PC-3 (cell line): ENCODE results near the gene KIAA2012. TPM values are rescaled to one million over a fixed set of nuclear protein-coding genes. Genes with fewer than 3 reads are reported as not detected.

Source experiments
- ATAC-seq: fragments of 200-7000 bp; cut with Tn5 transposase; 2 replicates; pipeline ENCODE4 v1.9.1; 2020; ENCODE audit warnings: mild to moderate bottlenecking, moderate library complexity
- BruUV-seq: library from RNA; stranded (reverse); fragments of 400-500 nt; replicated peaks from 2 replicates; lab custom pipeline; 2021; lab: Mats Ljungman, UMichigan
- CTCF ChIA-PET: fragments of 300-600 bp; sonication (Branson Sonifier 250); formaldehyde crosslinking; loops from one replicate; lab custom pipeline; 2022; ENCODE audit warnings: antibody characterized with exemption; lab: Charles Lee
- POLR2A ChIA-PET: fragments of 300-600 bp; sonication (Branson Sonifier 250); formaldehyde crosslinking; loops from one replicate; lab custom pipeline; 2022; ENCODE audit warnings: antibody characterized with exemption; ENCODE audit not compliant: unreplicated experiment; lab: Charles Lee
- DNase-seq: peaks from one replicate; pipeline ENCODE4 v3.0.0-alpha.2; 2015
- H2AFZ ChIP-seq: fragments of 300-600 bp; sonication (generic); 2 replicates; pipeline ENCODE4 v1.6.0; 2016; ENCODE audit warnings: antibody characterized with exemption, low read length
- H3F3A ChIP-seq: fragments of 300-600 bp; sonication (generic); one replicate; pipeline ENCODE4 v1.6.0; 2017; ENCODE audit warnings: antibody characterized with exemption, low read length, control low read depth, mild to moderate bottlenecking; ENCODE audit not compliant: unreplicated experiment
- H3K27ac ChIP-seq: fragments of 300-600 bp; sonication (generic); 2 replicates; pipeline ENCODE4 v1.5.1; 2016; ENCODE audit warnings: mild to moderate bottlenecking, low read length
- H3K27me3 ChIP-seq: fragments of 300-600 bp; sonication (generic); 2 replicates; pipeline ENCODE4 v1.6.1; 2016; ENCODE audit warnings: low read length, mixed read lengths
- H3K36me3 ChIP-seq: fragments of 300-600 bp; sonication (generic); 2 replicates; pipeline ENCODE4 v1.6.1; 2016; ENCODE audit warnings: low read depth, mixed run types, low read length, mixed read lengths
- H3K4me1 ChIP-seq: fragments of 300-600 bp; sonication (generic); 2 replicates; pipeline ENCODE4 v1.5.1; 2016; ENCODE audit warnings: low read length; ENCODE audit not compliant: insufficient read depth
- H3K4me2 ChIP-seq: fragments of 300-600 bp; sonication (generic); 2 replicates; pipeline ENCODE4 v1.6.0; 2016; ENCODE audit warnings: low read length
- H3K4me3 ChIP-seq: fragments of 300-600 bp; sonication (generic); 2 replicates; pipeline ENCODE4 v1.5.1; 2016; ENCODE audit warnings: mild to moderate bottlenecking, low read length, mixed read lengths
- H3K79me2 ChIP-seq: fragments of 300-600 bp; sonication (generic); 2 replicates; pipeline ENCODE4 v1.6.1; 2017; ENCODE audit warnings: low read length, mixed read lengths
- H3K9ac ChIP-seq: fragments of 300-600 bp; sonication (generic); 2 replicates; pipeline ENCODE4 v1.6.0; 2016; ENCODE audit warnings: mild to moderate bottlenecking, low read length
- H3K9me2 ChIP-seq: fragments of 300-600 bp; sonication (generic); replicated peaks from 2 replicates; pipeline ENCODE4 v1.6.1; 2016; ENCODE audit warnings: mixed run types, low read length, mixed read lengths
- H3K9me3 ChIP-seq: fragments of 300-600 bp; sonication (generic); 2 replicates; pipeline ENCODE4 v1.6.1; 2016; ENCODE audit warnings: low read length, mixed read lengths
- H4K20me1 ChIP-seq: fragments of 300-600 bp; sonication (generic); 2 replicates; pipeline ENCODE4 v1.6.1; 2016; ENCODE audit warnings: low read length, mixed read lengths
- CTCF ChIP-seq: fragments of 300-600 bp; sonication (generic); conservative IDR thresholded peaks from 2 replicates; pipeline ENCODE4 v1.5.1; 2017; ENCODE audit warnings: antibody characterized with exemption, low read depth, mild to moderate bottlenecking, low read length
- EZH2 ChIP-seq: fragments of 300-600 bp; sonication (generic); IDR thresholded peaks from one replicate; pipeline ENCODE4 v1.6.1; 2017; ENCODE audit warnings: antibody characterized with exemption, mild to moderate bottlenecking, low read length; ENCODE audit not compliant: unreplicated experiment
- EZH2phosphoT487 ChIP-seq: fragments of 300-600 bp; sonication (generic); IDR thresholded peaks from 2 replicates; pipeline ENCODE4 v1.6.1; 2018; ENCODE audit warnings: mild to moderate bottlenecking, antibody characterized with exemption, low read length, borderline replicate concordance
- intact Hi-C: fragments of 100-400 bp; cut with micrococcal nuclease; formaldehyde crosslinking; loops from 2 replicates; pipeline ENCODE4 v1.9.0; 2023
- total RNA-seq: library from RNA; depleted of rRNA; stranded (reverse); fragments of >200 nt; gene quantifications from 2 replicates; pipeline ENCODE4 v1.2.3, GENCODE V29; 2014

Gene KIAA2012
- total RNA-seq, 1 experiment from 2014 or later = not detected

GRCh38 chr2:202201220-202202160 lies 128.4 kb downstream of the KIAA2012 start:
- Histone ChIP-seq H3K27ac (no peak overlapping the region), H3K9ac (no peak overlapping the region), H3K4me1 (no peaks in the 10 kb centered on the region), H3K79me2 (no peaks in the 10 kb centered on the region), H3K9me2 (no peaks in the 10 kb centered on the region), H3F3A (no peaks in the 10 kb centered on the region), H3K4me2 (no peak overlapping the region), H3K36me3 (peaks cover 10% of the 10 kb centered on the region; the same call in 1 of the 2 replicates), H3K27me3 (no peaks in the 10 kb centered on the region), H4K20me1 (no peaks in the 10 kb centered on the region), H3K9me3 (no peaks in the 10 kb centered on the region), H3K4me3 (no peak overlapping the region), H2AFZ (no peak overlapping the region)
- TF ChIP-seq EZH2 (no peak), CTCF (no peak), EZH2phosphoT487 (no peak)
- ChIA-PET CTCF (no interaction called here), POLR2A (no interaction called here)
- ATAC-seq (no peak), DNase-seq (no peak)
- intact Hi-C loops = no loop called here
- no TSS peak for BruUV-seq

- Histone ChIP-seq H4K20me1 (no peaks in the 10 kb centered on the region), H3K4me2 (no peak overlapping the region), H3K36me3 (peaks cover 10% of the 10 kb centered on the region; the same call in 1 of the 2 replicates), H3K9ac (no peak overlapping the region), H3K27ac (no peak overlapping the region), H3K9me3 (no peaks in the 10 kb centered on the region), H3K27me3 (no peaks in the 10 kb centered on the region), H3K9me2 (no peaks in the 10 kb centered on the region), H3K4me1 (no peaks in the 10 kb centered on the region), H3K79me2 (no peaks in the 10 kb centered on the region), H3K4me3 (no peak overlapping the region), H2AFZ (no peak overlapping the region), H3F3A (no peaks in the 10 kb centered on the region)
- ChIA-PET CTCF (no interaction called here), POLR2A (no interaction called here)
- no TSS peak for BruUV-seq
- intact Hi-C loops = no loop called here
- no peak for TF ChIP-seq CTCF
- no peak for TF ChIP-seq EZH2phosphoT487
- TF ChIP-seq EZH2 = no peak
- DNase-seq = no peak
- ATAC-seq = no peak
Observed at GRCh38 chr2:202203348-202203747, 130.3 kb downstream of the KIAA2012 start.

GRCh38 chr2:202204855-202205254 lies 131.8 kb downstream of the KIAA2012 start:
- no peak overlapping the region for H3K9ac ChIP-seq
- no peaks in the 10 kb centered on the region for H3F3A ChIP-seq
- no peak for ATAC-seq
- no peaks in the 10 kb centered on the region for H3K27me3 ChIP-seq
- POLR2A ChIA-PET = no interaction called here
- no TSS peak for BruUV-seq
- H3K27ac ChIP-seq = no peak overlapping the region
- H3K4me2 ChIP-seq = no peak overlapping the region
- H3K4me3 ChIP-seq = no peak overlapping the region
- DNase-seq = no peak
- H2AFZ ChIP-seq = no peak overlapping the region
- no peaks in the 10 kb centered on the region for H3K79me2 ChIP-seq
- H3K4me1 ChIP-seq = no peaks in the 10 kb centered on the region
- no peaks in the 10 kb centered on the region for H3K9me2 ChIP-seq
- no peaks in the 10 kb centered on the region for H4K20me1 ChIP-seq
- H3K9me3 ChIP-seq = no peaks in the 10 kb centered on the region
- H3K36me3 ChIP-seq = peaks cover 13% of the 10 kb centered on the region; the same call in 1 of the 2 replicates
- TF ChIP-seq CTCF (no peak), EZH2 (no peak), EZH2phosphoT487 (no peak)
- CTCF ChIA-PET = no interaction called here
- intact Hi-C loops = no loop called here
